ENCODE measurements around the gene NTMT1.

DNA sequence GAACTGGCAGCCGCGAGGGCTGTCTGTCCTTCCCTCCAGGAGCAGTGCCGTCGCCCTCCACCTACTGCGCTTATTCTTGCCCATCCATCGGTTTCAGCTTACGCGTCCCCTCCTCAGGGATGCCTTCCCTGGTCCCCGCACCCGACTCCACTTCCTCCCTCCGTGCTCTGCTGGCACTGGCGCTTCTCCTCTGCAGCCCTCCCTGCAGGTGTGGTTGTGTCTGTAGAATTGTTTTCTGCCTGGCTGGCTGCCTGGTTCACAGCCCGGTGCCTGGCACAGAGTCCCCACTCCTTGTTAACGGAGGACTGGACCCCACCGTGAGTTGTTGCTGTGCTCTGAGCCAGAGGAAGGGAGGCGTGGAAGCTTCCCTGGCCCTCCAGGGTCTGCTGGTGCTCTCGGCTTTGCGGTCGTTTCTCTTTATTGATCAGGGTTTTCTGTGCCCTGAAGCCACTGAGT is 5.7 kb downstream of the NTMT1 start:
- TF ChIP-seq CTCF (IDR thresholded peaks at IDR 0.05 in 8 of 11, conservative IDR thresholded peaks at IDR 0.05 in 3 of 11) = no peak
- no peak for TF ChIP-seq POLR2A (IDR thresholded peaks at IDR 0.05)

Data from spleen (tissue), 7 donors.